Immature natural killer cell (primary cell): ENCODE data around the gene SMG6. TPM values are rescaled to one million over a fixed set of nuclear protein-coding genes. Genes with fewer than 3 reads are reported as not detected.
"Not testable (repeated sequence)": the region's sequence is repeated elsewhere in the genome, so short reads cannot be mapped to it uniquely, and the experiment has no call there.

ENCODE experiments used
- DNase-seq, 3 donors: peaks; one replicate each; pipeline ENCODE4 v3.0.0; 2022; ENCODE audit warnings: mixed read lengths in 1 of 3
- H3K27ac Mint-ChIP-seq, 6 donors: one replicate each; pipeline ENCODE4 v1.8.0; 2020; ENCODE audit warnings: mixed read lengths in 6 of 6, mild to moderate bottlenecking in 5 of 6, inconsistent platforms in 4 of 6, moderate library complexity in 3 of 6
- H3K27me3 Mint-ChIP-seq, 3 donors: one replicate each; pipeline ENCODE4 v1.8.0; 2020 to 2021; ENCODE audit warnings: low read depth in 3 of 3, mild to moderate bottlenecking in 3 of 3, mixed read lengths in 3 of 3, moderate library complexity in 3 of 3, inconsistent platforms in 1 of 3
- H3K36me3 Mint-ChIP-seq, 3 donors: one replicate each; pipeline ENCODE4 v1.8.0; 2020; ENCODE audit warnings: mixed read lengths in 3 of 3, inconsistent platforms in 2 of 3, mild to moderate bottlenecking in 2 of 3
- H3K4me1 Mint-ChIP-seq, 2 donors: one replicate each; pipeline ENCODE4 v1.8.0; 2020; ENCODE audit warnings: inconsistent platforms in 2 of 2, mild to moderate bottlenecking in 2 of 2, mixed read lengths in 2 of 2, moderate library complexity in 1 of 2
- H3K4me3 Mint-ChIP-seq, 5 donors: one replicate each; pipeline ENCODE4 v1.8.0; 2020; ENCODE audit warnings: mild to moderate bottlenecking in 5 of 5, mixed read lengths in 5 of 5, inconsistent platforms in 3 of 5, moderate library complexity in 3 of 5
- H3K9me3 Mint-ChIP-seq, 6 donors: one replicate each; pipeline ENCODE4 v1.8.0; 2020; ENCODE audit warnings: mild to moderate bottlenecking in 6 of 6, mixed read lengths in 6 of 6, inconsistent platforms in 4 of 6, moderate library complexity in 3 of 6
- polyA plus RNA-seq, 3 donors: library from polyadenylated mRNA; unstranded; fragments of 300-500 nt; fragmentation: Illumina TruSeq; gene quantifications; one replicate each; pipeline ENCODE4 v1.2.3, GENCODE V29; 2021

Gene SMG6
- polyA plus RNA-seq, 3 donors from 2014 or later: 1.6 to 9.8 (median 4.7) TPM

DNA sequence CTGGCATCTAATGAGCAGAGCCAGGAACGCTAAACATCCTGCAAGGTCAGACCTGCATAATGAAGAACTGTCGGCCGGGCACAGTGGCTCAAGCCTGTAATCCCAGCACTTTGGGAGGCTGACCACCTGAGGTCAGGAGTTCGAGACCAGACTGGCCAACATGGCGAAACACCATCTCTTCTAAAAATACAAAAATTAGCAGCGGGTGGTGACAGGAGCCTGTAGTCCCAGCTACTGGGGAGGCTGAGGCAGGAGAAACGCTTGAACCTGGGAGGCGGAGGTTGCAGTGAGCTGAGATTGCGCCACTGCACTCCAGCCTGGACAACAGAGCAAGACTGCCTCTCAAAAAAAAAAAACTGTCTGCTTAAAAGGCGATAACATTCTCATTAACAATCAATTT is 38.4 kb downstream of the SMG6 start:
- not testable (repeated sequence) for H3K9me3 Mint-ChIP-seq, DNase-seq
- Mint-ChIP-seq H3K36me3 (peaks cover 0 to 15% (median 0%) of the 10 kb centered on the region in 3 donors), H3K4me3 (peak overlapping the region; percentile 79 to 93 (median 86)), H3K4me1 (peaks cover 81 to 86% of the 10 kb centered on the region in 2 donors), H3K27me3 (peaks cover 7 to 18% (median 14%) of the 10 kb centered on the region in 3 donors), H3K27ac (peak overlapping the region; percentile 98 to 100 (median 100))

DNA sequence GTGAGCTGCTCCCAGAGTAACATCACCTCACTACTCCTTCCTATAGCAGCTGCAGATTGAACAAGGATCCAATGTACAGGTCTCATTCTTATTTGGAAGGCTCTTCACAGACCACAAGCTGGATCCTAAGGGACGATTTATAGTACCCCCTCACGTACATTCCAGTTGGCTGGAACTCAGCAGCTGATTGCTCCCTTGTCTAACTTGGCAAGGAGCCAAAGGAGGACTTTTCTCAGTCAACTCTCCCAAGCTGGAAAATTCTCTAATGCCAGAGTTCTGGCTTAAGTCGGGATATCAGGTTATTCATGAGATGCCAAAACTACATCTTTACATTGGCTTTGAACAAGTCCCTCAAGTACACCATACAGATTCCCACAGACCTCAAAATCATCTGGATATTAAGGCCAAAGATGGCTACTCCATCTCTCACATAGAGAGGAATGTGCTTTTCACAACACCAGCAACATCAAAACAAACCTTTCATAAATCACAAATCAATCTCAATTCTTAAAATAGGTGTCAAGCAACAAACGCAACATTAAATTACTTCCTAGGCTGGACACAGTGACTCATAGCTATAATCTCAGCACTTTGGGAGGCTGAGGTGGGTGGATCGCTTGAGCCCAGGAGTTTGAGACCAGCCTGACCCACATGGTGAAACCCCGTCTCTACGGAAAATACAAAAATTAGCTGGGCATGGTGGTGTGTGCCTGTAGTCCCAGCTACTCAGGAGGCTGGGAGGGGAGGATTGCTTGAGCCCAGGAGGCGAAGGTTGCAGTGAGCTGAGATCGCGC is 39.3 kb downstream of the SMG6 start:
- Mint-ChIP-seq H3K4me1 (peaks cover 83 to 86% of the 10 kb centered on the region in 2 donors), H3K27me3 (peaks cover 10 to 19% (median 14%) of the 10 kb centered on the region in 3 donors), H3K36me3 (peaks cover 0 to 14% (median 3%) of the 10 kb centered on the region in 3 donors), H3K4me3 (peak overlapping the region; percentile 31 to 93 (median 81)), H3K9me3 (peaks cover 0 to 1% (median 0%) of the 10 kb centered on the region in 6 donors), H3K27ac (peak overlapping the region; percentile 98 to 100 (median 100))
- no peak for DNase-seq

DNA sequence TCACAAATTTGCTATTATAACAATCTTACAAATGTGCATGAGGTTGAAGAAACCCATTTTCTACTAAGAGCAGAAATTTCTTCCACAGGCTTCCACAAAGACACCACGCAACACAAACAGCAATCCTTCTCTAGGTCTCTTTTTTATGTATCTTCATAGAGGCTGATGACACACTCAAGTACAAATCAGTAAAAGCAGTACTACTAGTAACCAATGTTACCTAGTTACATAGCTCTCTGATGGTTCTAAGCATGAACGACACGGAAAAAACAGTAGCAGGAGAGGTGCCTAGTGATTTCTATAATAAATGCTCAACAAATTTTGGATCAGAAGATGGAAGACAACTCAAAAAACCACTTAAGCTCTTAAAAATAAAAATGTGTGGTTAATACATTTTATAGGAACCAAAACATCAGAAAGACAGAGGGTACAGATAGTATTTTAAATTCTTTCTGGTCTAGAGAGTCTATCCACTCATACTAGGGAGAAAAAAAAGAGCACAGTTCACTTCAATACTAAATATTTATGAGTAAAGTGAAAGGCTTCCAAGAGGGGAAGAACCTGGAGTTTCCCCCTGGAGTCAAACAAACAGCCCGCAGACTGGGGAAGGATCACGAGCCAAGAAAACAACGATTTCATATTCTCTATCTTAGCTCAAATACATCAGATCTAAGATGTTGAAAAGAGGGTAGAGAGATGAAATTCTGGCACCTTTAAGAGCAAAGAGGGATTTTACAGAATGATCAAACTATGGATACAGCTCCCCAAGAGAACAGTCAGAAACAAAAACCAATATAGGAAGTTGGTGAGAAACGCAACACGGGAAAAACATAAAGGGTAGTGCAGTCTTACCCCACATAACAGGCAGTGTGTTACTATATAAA is 40.2 kb downstream of the SMG6 start:
- peaks cover 0 to 1% (median 0%) of the 10 kb centered on the region in 6 donors for H3K9me3 Mint-ChIP-seq
- peak overlapping the region; percentile 98 to 100 (median 100) for H3K27ac Mint-ChIP-seq
- H3K27me3 Mint-ChIP-seq: peaks cover 10 to 25% (median 14%) of the 10 kb centered on the region in 3 donors
- no peak for DNase-seq
- H3K4me1 Mint-ChIP-seq: peaks cover 91 to 92% of the 10 kb centered on the region in 2 donors
- H3K4me3 Mint-ChIP-seq: peak overlapping the region; percentile 31 to 93 (median 79)
- peaks cover 0 to 14% (median 3%) of the 10 kb centered on the region in 3 donors for H3K36me3 Mint-ChIP-seq

DNA sequence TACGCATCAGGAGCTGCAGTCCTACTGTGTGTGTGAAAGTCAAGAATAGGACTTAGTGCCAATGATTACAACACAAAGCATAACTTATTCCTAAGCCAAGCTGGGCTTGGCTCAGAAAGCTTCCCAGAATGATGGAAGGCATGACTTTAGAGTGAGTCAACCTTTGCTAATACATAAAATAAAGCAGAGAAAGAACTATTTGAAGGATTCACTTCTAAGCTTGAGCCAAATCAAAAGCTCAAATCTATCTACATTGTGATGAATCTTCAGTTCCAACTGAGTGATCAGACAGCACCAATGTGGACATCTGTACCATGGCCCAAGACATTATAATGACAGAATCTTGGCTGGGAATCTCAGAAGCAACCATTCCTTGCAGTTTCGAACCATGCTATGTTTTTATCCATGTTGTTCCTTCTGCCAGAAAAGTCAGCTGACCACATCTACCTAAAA is 41.4 kb downstream of the SMG6 start:
- DNase-seq: no peak

DNA sequence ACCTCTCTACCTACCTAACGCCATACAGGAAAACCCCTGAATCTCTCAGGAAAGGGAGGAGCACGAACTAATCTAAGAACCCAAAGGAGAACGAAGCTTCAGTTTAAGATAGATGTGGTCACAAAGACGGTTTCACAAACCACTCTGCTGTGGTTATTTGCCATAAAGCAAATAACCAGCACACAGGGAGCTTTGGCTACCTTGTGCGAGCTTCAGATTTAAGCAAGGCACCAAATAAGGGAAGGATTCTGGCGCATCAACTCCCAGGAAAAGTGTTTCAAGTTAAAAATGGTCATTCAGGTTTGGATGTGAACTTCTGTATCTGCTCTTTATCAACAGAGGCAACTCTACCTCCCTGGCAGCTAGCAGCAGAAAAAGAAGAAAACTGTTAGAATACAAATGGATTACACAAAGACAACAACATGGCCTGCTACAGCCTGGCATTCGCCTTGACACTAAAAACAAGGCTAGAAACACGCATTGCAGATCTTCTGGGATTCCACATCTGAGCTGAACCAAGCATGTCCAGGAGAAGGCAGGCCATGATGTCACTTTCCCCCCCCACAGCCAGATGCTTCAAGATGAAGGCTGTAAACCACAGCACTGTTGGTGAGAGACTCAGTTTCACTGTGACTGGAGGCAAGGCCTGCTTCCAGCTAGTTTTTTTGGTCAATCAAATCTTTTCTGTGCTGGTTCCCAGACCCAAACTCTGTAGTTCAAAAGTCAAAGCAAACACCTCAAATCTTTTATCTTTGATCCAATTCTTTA is 43.6 kb downstream of the SMG6 start:
- Mint-ChIP-seq H3K4me3 (peak overlapping the region; percentile 73 to 90 (median 76)), H3K4me1 (peaks cover 67% of the 10 kb centered on the region in 2 donors), H3K27me3 (peaks cover 4 to 10% (median 5%) of the 10 kb centered on the region in 3 donors), H3K9me3 (no peaks in the 10 kb centered on the region), H3K36me3 (peaks cover under 1 to 16% (median 4%) of the 10 kb centered on the region in 3 donors), H3K27ac (peak overlapping the region; percentile 94 to 99 (median 96))
- DNase-seq: peak; percentile 75 to 76 (median 76)

More for the DNA sequence above, 41.4 kb downstream of the SMG6 start:
- peaks cover 0 to 11% (median 3%) of the 10 kb centered on the region in 3 donors for H3K36me3 Mint-ChIP-seq
- peaks cover 10 to 25% (median 14%) of the 10 kb centered on the region in 3 donors for H3K27me3 Mint-ChIP-seq
- peaks cover 88% of the 10 kb centered on the region in 2 donors for H3K4me1 Mint-ChIP-seq
- H3K4me3 Mint-ChIP-seq: peak overlapping the region in 1 of 5 donors; percentile 32
- H3K9me3 Mint-ChIP-seq: peaks cover 0 to 1% (median 0%) of the 10 kb centered on the region in 6 donors
- peak overlapping the region; percentile 80 to 100 (median 98) for H3K27ac Mint-ChIP-seq

DNA sequence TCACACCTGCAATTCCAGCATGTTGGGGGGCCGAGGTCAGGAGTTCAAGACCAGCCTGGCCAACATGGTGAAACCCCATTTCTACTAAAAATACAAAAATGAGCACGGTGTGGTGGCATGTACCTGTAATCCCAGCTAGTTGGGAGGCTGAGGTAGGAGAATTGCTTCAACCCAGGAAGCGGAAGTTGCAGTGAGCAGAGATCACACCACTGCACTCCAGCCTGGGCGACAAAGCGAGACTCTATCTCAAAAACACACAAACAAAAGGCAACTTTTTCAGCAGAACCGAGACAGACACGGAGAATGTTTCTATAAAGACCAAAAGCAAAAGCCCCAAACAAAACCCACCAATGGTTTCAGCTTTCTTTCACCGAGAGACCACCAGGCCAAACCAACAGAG is 44.8 kb downstream of the SMG6 start:
- H3K9me3 Mint-ChIP-seq: not testable (repeated sequence)
- Mint-ChIP-seq H3K27ac (peak overlapping the region; percentile 94 to 99 (median 96)), H3K4me1 (peaks cover 61 to 63% of the 10 kb centered on the region in 2 donors), H3K36me3 (peaks cover 6 to 22% (median 9%) of the 10 kb centered on the region in 3 donors), H3K4me3 (peak overlapping the region; percentile 73 to 90 (median 76)), H3K27me3 (peaks cover 0 to 10% (median 5%) of the 10 kb centered on the region in 3 donors)
- DNase-seq: peak in 1 of 3 donors; percentile 28

DNA sequence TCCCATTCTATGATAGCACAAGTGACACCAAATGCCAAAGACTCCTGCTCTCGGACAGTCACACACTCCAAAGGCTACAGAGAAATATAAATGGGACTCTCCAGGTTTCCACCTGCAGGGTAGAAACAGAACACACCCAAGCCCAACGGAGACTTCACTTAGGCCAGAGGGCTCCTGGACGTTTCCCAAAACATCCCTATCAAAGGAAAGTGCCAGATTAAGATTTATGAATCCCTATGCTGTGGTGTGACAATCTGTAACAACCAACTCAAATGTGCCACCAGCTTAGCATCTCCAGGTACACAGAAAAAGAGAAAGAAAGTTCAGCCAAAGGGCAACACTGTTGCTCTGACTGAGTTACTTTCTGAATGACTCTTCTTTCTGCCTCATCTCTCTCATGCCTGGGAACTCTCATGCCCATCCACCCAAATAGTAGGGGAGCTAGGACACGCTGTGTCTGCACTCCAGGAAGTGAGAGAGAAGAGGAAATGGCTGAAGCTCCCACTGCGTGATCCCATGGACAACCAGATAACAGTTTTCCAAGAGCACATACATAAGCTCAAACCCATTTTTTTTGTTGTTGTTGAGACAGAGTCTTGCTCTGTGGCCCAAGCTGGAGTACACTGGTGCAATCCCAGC is 49.7 kb downstream of the SMG6 start:
- peaks cover 0 to 4% (median 0%) of the 10 kb centered on the region in 3 donors for H3K27me3 Mint-ChIP-seq
- no peak overlapping the region for H3K4me3 Mint-ChIP-seq
- H3K36me3 Mint-ChIP-seq: peaks cover 10 to 30% (median 12%) of the 10 kb centered on the region in 3 donors
- peak overlapping the region; percentile 35 to 79 (median 58) for H3K27ac Mint-ChIP-seq
- no peaks in the 10 kb centered on the region for H3K9me3 Mint-ChIP-seq
- H3K4me1 Mint-ChIP-seq: peaks cover 48 to 53% of the 10 kb centered on the region in 2 donors
- DNase-seq: no peak

DNA sequence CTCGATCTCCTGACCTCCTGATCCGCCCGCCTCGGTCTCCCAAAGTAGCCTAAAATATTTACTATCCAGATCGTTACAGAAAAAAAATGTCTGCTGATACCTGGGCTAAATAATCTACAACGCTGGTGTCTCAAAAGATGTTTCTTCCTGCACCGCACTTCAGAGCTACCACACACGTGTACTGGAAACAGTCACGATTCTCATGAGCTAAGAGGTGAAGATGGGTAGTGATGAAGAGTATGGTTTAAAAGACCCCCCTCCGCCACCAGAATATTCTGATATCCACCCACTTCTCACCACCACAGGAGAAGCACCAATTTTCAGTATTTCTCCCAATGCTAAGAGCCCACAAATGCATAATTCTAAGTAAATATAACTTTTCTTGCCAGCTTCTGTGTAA is 50.2 kb downstream of the SMG6 start:
- H3K27ac Mint-ChIP-seq: peak overlapping the region in 4 of 6 donors; percentile 35 to 79 (median 58)
- H3K4me1 Mint-ChIP-seq: peaks cover 48 to 53% of the 10 kb centered on the region in 2 donors
- H3K27me3 Mint-ChIP-seq: no peaks in the 10 kb centered on the region
- H3K4me3 Mint-ChIP-seq: no peak overlapping the region
- H3K36me3 Mint-ChIP-seq: peaks cover 13 to 32% (median 15%) of the 10 kb centered on the region in 3 donors
- DNase-seq: no peak
- no peaks in the 10 kb centered on the region for H3K9me3 Mint-ChIP-seq

DNA sequence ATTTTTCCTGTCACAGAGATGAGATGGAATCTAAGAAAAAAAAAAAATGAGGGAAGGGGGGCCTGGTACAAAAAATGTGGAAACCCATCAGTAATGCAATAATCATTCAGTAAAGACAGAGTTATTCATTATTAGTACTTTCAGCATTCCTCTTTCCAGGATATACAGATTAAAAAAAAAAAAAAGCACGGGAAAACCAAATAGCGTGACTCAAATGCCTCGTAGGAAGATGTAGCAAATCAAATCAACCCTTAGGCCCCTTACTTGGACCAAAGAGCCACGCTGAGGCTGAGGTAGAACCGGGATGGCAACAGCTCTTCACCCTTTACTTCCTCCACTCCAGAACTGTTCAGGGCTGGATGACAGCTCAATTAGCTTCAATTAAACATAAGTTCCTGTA is 52.5 kb downstream of the SMG6 start:
- Mint-ChIP-seq H3K9me3 (no peaks in the 10 kb centered on the region), H3K36me3 (peaks cover 15 to 35% (median 17%) of the 10 kb centered on the region in 3 donors), H3K27me3 (peaks cover 0 to 2% (median 0%) of the 10 kb centered on the region in 3 donors), H3K27ac (peak overlapping the region; percentile 72 to 95 (median 80)), H3K4me1 (peaks cover 43 to 50% of the 10 kb centered on the region in 2 donors), H3K4me3 (peak overlapping the region in 2 of 5 donors; percentile 4 to 37)
- no peak for DNase-seq

DNA sequence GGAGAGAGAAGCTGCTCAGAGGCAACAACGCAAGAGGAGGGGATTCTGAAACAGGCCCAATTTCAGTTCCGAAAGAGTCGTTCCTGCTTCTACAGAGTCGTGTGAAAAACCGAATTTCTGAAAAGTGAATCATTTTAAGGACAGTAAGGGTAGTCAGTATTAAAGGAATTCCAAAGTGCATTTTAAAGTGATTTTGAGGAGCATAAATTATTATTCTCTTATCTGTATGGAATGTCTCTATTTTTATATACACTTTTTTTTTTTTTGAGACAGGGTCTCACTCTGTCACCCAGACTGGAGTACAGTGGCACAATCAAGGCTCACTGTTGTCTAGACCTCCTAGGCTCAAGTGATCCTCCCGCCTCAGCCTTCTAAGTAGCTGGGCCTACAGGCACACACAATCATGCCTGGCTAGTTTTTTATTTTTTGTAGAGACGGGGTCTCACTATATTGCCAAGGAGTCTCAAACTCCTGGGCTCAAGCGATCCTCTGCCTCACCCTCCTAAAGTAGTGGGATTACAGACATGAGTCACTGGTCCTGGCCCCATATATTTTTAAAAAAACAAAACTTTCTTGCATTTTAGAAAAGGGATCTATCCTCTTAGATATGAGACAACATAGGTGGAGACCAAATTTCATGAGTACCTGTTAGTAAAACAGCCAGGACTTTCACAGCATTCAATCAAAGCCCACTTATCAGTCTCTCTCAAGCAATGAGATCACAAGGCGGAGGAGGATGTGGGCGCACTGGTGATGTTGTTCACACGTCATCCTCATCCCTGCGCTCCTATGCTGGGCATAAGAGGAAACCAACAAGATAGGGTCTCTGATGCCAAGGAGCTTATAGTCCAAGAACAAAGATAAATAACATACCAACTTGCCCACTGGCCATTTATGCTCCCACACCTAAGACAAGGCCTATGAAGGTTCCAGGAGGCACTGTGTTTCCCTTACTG is 53.2 kb downstream of the SMG6 start:
- Mint-ChIP-seq H3K4me1 (peaks cover 42 to 50% of the 10 kb centered on the region in 2 donors), H3K27me3 (peaks cover 0 to 2% (median 0%) of the 10 kb centered on the region in 3 donors), H3K27ac (peak overlapping the region; percentile 72 to 95 (median 82)), H3K36me3 (peaks cover 15 to 29% (median 17%) of the 10 kb centered on the region in 3 donors), H3K4me3 (peak overlapping the region in 3 of 5 donors; percentile 5 to 49 (median 37)), H3K9me3 (no peaks in the 10 kb centered on the region)
- peak; percentile 47 to 54 (median 50) for DNase-seq

DNA sequence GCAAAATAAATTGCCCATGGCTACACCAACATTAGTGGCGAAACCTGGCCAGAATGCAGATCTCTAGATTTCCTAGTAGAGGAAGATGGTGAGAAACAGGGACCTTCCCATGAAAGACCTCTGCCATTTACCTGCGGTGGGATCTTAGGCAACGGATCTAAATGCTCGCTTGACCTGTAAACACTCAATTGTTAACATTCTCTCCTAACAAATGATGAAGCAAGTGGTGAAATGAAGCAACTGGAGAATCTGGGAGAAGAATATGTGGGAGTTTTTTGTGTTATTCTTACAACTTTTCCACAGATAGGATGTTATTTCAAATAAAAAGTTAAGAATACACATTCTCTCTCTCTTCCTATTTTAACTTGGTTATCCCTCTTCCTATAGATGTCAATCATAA is 56.6 kb downstream of the SMG6 start:
- H3K27ac Mint-ChIP-seq: peak overlapping the region in 3 of 6 donors; percentile 52 to 66 (median 60)
- H3K9me3 Mint-ChIP-seq: no peaks in the 10 kb centered on the region
- peaks cover 0 to 3% (median 2%) of the 10 kb centered on the region in 3 donors for H3K27me3 Mint-ChIP-seq
- H3K4me3 Mint-ChIP-seq: no peak overlapping the region
- no peak for DNase-seq
- peaks cover 43 to 49% of the 10 kb centered on the region in 2 donors for H3K4me1 Mint-ChIP-seq
- peaks cover 17 to 25% (median 23%) of the 10 kb centered on the region in 3 donors for H3K36me3 Mint-ChIP-seq
